ENCODE results near the gene EPB41L2. TPM values are rescaled to one million over a fixed set of nuclear protein-coding genes. Genes with fewer than 3 reads are reported as not detected.

Gene EPB41L2
- total RNA-seq, 1 experiment from 2014 or later = 74.8 TPM

DNA sequence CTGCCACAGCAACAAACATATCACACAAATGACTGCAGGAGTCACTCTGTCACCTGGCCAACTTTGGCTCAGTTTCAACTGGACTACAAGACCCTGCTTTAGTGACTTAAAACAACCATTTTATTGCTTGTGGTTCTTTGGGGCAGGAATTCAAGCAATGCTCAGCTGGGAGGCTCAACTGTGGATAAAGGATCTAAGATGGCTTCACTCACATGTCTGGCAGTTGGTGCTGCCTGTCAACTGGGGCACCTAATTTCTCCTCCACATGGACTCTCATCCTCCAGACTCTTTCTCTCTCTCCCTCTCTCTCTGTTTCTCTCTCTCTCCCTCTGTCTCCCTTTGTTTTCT, 2.8 kb upstream of the EPB41L2 start:
- ChIA-PET CTCF (no interaction called here), RAD21 (ENCODE audit: low non-redundant PET in 1 of 2, low total read pairs in 2 of 2, uncharacterized antibody in 2 of 2, unreplicated experiment in 2 of 2) (no interaction called here), POLR2A (no interaction called here)
- TF ChIP-seq JUND (IDR thresholded peaks at IDR 0.05) (no peak), SIN3A (IDR thresholded peaks at IDR 0.05; ENCODE audit: low read depth) (no peak), FOSL1 (IDR thresholded peaks at IDR 0.05; ENCODE audit: low read depth) (no peak), EZH2phosphoT487 (IDR thresholded peaks at IDR 0.05; ENCODE audit: borderline replicate concordance) (no peak), CEBPB (IDR thresholded peaks at IDR 0.05; ENCODE audit: low read depth) (no peak), RAD21 (IDR thresholded peaks at IDR 0.05; ENCODE audit: low read depth) (no peak), SP1 (IDR thresholded peaks at IDR 0.05; ENCODE audit: low read depth) (no peak), ELF1 (IDR thresholded peaks at IDR 0.05; ENCODE audit: borderline replicate concordance, low read depth) (no peak), ZFX (IDR thresholded peaks at IDR 0.05) (no peak), POLR2AphosphoS5 (IDR thresholded peaks at IDR 0.05; ENCODE audit: low read depth, low read length) (no peak), TCF7L2 (IDR thresholded peaks at IDR 0.05; ENCODE audit: borderline replicate concordance, extremely low read depth, insufficient read depth, insufficient read length) (no peak), EGR1 (IDR thresholded peaks at IDR 0.05; ENCODE audit: low read depth) (no peak), POLR2A (IDR thresholded peaks at IDR 0.05; ENCODE audit: borderline replicate concordance, extremely low read depth, insufficient read depth, insufficient read length) (no peak), CBX3 (IDR thresholded peaks at IDR 0.05; ENCODE audit: low read depth) (no peak), ZNF274 (IDR thresholded peaks at IDR 0.05; ENCODE audit: low read depth, low read length) (no peak)
- TF ChIP-seq, protein P1, sequence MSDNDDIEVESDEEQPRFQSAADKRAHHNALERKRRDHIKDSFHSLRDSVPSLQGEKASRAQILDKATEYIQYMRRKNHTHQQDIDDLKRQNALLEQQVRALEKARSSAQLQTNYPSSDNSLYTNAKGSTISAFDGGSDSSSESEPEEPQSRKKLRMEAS (IDR thresholded peaks at IDR 0.05) = no peak
- no peaks in the 10 kb centered on the region for H3K36me3 ChIP-seq (ENCODE audit: control insufficient read depth in 1 of 2, insufficient read depth in 2 of 2, low read length in 2 of 2)
- intact Hi-C loops (cut with micrococcal nuclease) = no loop called here
- no peaks in the 10 kb centered on the region for H4K20me1 ChIP-seq (ENCODE audit: insufficient read depth)
- H3K4me3 ChIP-seq (replicated peaks in 1 of 2; ENCODE audit: low read depth in 1 of 2, low read length in 2 of 2) = no peak overlapping the region
- peaks cover 21 to 30% of the 10 kb centered on the region in 2 experiments for H3K4me1 ChIP-seq (ENCODE audit: control insufficient read depth in 1 of 2, insufficient read depth in 2 of 2, low read length in 2 of 2)
- no peak overlapping the region for H3K9ac ChIP-seq (ENCODE audit: low read length)
- ATAC-seq (no peak), DNase-seq (ENCODE audit: low read depth, low spot score) (no peak)
- H3K79me2 ChIP-seq (ENCODE audit: insufficient read depth, low read length) = peaks cover 12% of the 10 kb centered on the region
- peak overlapping the region; percentile 50 for H3K4me2 ChIP-seq (ENCODE audit: low read length)
- peak overlapping the region; percentile 88 for H2AFZ ChIP-seq (ENCODE audit: low read depth, low read length, poor library complexity, severe bottlenecking)
- H3K9me2 ChIP-seq (ENCODE audit: insufficient read depth) = no peaks in the 10 kb centered on the region
- BruUV-seq (replicated peaks) = no TSS peak
- no peaks in the 10 kb centered on the region for H3K9me3 ChIP-seq (ENCODE audit: control insufficient read depth in 1 of 2, insufficient read depth in 1 of 2, low read depth in 1 of 2, low read length in 2 of 2)
- H3K27ac ChIP-seq (ENCODE audit: low read depth, low read length) = no peak overlapping the region
- no peaks in the 10 kb centered on the region for H3K27me3 ChIP-seq (ENCODE audit: insufficient read depth, low read length)
